OCI-LY1 (cell line): ENCODE data around the gene JPT2.

Experiments
- H2AFZ ChIP-seq: fragments of 200-600 bp; sonication (generic), shearing (Covaris generic); 2 replicates; pipeline ENCODE4 v1.6.0; 2014; ENCODE audit warnings: antibody characterized with exemption, mild to moderate bottlenecking, low read length
- H3F3A ChIP-seq: fragments of 200-600 bp; sonication (generic), shearing (Covaris generic); 2 replicates; pipeline ENCODE4 v1.6.0; 2014; ENCODE audit warnings: mild to moderate bottlenecking, antibody characterized with exemption, low read length, moderate library complexity; ENCODE audit not compliant: insufficient read depth
- H3K27ac ChIP-seq: fragments of 200-600 bp; sonication (generic); 2 replicates; pipeline ENCODE4 v1.5.1; 2014; ENCODE audit warnings: low read length, mixed run types, mild to moderate bottlenecking, low read depth; ENCODE audit not compliant: poor library complexity, severe bottlenecking
- H3K27me3 ChIP-seq: fragments of 200-600 bp; sonication (generic); 2 replicates; pipeline ENCODE4 v1.6.0; 2014; ENCODE audit warnings: antibody characterized with exemption, mild to moderate bottlenecking, low read length, moderate library complexity; ENCODE audit not compliant: insufficient read depth
- H3K36me3 ChIP-seq: fragments of 200-600 bp; sonication (generic); 2 replicates; pipeline ENCODE4 v1.6.1; 2014; ENCODE audit warnings: mild to moderate bottlenecking, antibody characterized with exemption, low read length, moderate library complexity, mixed read lengths; ENCODE audit not compliant: insufficient read depth
- H3K4me1 ChIP-seq: fragments of 200-600 bp; sonication (generic); 2 replicates; pipeline ENCODE4 v1.5.1; 2014; ENCODE audit warnings: mild to moderate bottlenecking, low read length, moderate library complexity; ENCODE audit not compliant: insufficient read depth, severe bottlenecking
- H3K4me2 ChIP-seq: fragments of 200-600 bp; sonication (generic), shearing (Covaris generic); 2 replicates; pipeline ENCODE4 v1.6.1; 2014; ENCODE audit warnings: low read length
- H3K4me3 ChIP-seq: fragments of 200-600 bp; sonication (generic); 2 replicates; pipeline ENCODE4 v1.5.1; 2014; ENCODE audit warnings: low read length, low read depth, mild to moderate bottlenecking, mixed read lengths; ENCODE audit not compliant: poor library complexity, severe bottlenecking
- H3K79me2 ChIP-seq: fragments of 200-600 bp; shearing (Covaris generic); 2 replicates; pipeline ENCODE4 v1.6.1; 2016; ENCODE audit warnings: mixed run types, low read length, mixed read lengths; ENCODE audit not compliant: insufficient read depth
- H3K9ac ChIP-seq: fragments of 200-600 bp; sonication (generic), shearing (Covaris generic); 2 replicates; pipeline ENCODE4 v1.6.1; 2014; ENCODE audit warnings: mild to moderate bottlenecking, low read length, mixed read lengths
- H3K9me2 ChIP-seq: fragments of 200-600 bp; sonication (generic), shearing (Covaris generic); 2 replicates; pipeline ENCODE4 v1.6.1; 2014; ENCODE audit warnings: low read depth, mild to moderate bottlenecking, low read length, mixed read lengths
- H3K9me3 ChIP-seq: fragments of 200-600 bp; shearing (Covaris generic); 2 replicates; pipeline ENCODE4 v1.6.1; 2014; ENCODE audit warnings: low read length, mixed read lengths
- H4K20me1 ChIP-seq: fragments of 200-600 bp; sonication (generic), shearing (Covaris generic); 2 replicates; pipeline ENCODE4 v1.6.0; 2016; ENCODE audit warnings: mild to moderate bottlenecking, low read length; ENCODE audit not compliant: insufficient read depth
- CTCF ChIP-seq: fragments of 200-600 bp; sonication (generic), shearing (Covaris generic); IDR thresholded peaks from 2 replicates; pipeline ENCODE4 v1.5.1; 2017; ENCODE audit warnings: mild to moderate bottlenecking, antibody characterized with exemption, low read length, moderate library complexity, mixed read lengths
- EZH2 ChIP-seq: fragments of 200-600 bp; sonication (generic), shearing (Covaris generic); IDR thresholded peaks from 2 replicates; pipeline ENCODE4 v1.8.0; 2017; ENCODE audit warnings: borderline replicate concordance, mixed run types, mild to moderate bottlenecking, antibody characterized with exemption, low read length, moderate library complexity, mixed read lengths

JPT2 gene

DNA sequence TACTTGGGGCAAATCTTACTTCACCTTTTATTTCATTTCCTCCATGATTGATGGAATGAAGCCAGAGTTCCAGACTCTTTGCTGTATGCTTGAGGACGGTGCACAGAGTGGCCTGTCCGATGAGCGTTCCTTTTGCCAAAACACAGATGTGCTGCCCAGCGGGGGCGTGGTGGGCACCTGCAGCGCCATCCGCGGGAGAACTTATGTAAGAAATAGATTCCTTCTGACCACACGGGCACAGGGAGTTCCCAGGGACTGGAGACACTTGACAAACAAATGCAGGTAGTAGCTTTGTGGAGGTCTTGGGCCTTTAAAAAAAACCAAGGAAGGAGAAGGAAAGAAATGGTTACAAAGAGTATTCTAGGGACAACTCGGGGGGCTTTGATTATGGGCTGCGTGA, 35.3 kb upstream of the JPT2 start:
- Histone ChIP-seq H3K4me2 (no peak overlapping the region), H3K9me2 (no peaks in the 10 kb centered on the region), H3F3A (no peaks in the 10 kb centered on the region), H3K9ac (no peak overlapping the region), H3K27me3 (no peaks in the 10 kb centered on the region), H3K4me3 (no peak overlapping the region), H3K79me2 (no peaks in the 10 kb centered on the region), H3K4me1 (peaks cover 24% of the 10 kb centered on the region), H3K9me3 (no peaks in the 10 kb centered on the region), H3K36me3 (peaks cover 87% of the 10 kb centered on the region), H3K27ac (no peak overlapping the region), H4K20me1 (no peaks in the 10 kb centered on the region), H2AFZ (no peak overlapping the region)
- TF ChIP-seq EZH2 = no peak

GRCh38 chr16:1643521-1643920, 34.6 kb upstream of the JPT2 start:
- Histone ChIP-seq H3K27ac (no peak overlapping the region), H3K4me1 (peaks cover 31% of the 10 kb centered on the region), H3K9me3 (no peaks in the 10 kb centered on the region), H3K4me2 (no peak overlapping the region), H3K4me3 (no peak overlapping the region), H3K9me2 (no peaks in the 10 kb centered on the region), H3K36me3 (peaks cover 80% of the 10 kb centered on the region), H4K20me1 (no peaks in the 10 kb centered on the region), H3F3A (no peaks in the 10 kb centered on the region), H3K27me3 (no peaks in the 10 kb centered on the region), H3K9ac (no peak overlapping the region), H2AFZ (no peak overlapping the region), H3K79me2 (no peaks in the 10 kb centered on the region)
- no peak for TF ChIP-seq EZH2
- no peak for TF ChIP-seq CTCF

DNA sequence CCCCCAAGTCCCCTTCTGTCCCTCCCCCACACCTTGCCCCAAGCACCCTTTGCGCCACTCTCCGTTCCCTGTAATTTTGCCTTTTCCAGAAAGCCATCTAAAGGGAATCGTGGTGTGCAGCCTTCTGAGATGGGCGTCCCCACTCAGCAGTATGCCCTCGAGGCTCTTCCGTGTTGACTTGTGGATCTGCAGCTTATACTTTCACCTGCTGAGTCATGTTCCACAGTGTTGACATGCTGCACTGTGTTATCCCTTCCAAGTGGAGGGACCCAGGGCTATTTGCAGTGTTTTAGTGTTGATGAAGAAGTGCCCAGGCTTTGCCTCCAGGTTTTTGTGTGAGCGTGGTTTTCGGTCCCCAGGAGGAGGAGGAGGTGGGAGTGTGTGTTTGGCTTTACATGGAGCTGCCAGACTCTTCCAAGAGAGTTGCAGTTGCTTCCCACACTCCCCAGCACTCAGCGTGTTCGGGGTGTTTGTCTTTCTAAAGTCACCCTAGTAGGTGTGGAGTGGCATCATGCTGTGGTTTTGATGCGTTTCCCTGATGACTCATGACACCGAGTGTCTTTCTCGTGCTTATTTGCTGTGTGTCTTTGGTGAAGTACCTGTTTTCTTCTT, 32.1 kb upstream of the JPT2 start:
- no peaks in the 10 kb centered on the region for H3F3A ChIP-seq
- H3K36me3 ChIP-seq = peaks cover 71% of the 10 kb centered on the region
- no peak overlapping the region; the same call in 1 of the 2 replicates for H3K9ac ChIP-seq
- peaks cover 39% of the 10 kb centered on the region for H3K4me1 ChIP-seq
- peak overlapping the region; percentile 98 for H3K27ac ChIP-seq
- no peaks in the 10 kb centered on the region for H3K27me3 ChIP-seq
- no peaks in the 10 kb centered on the region for H3K79me2 ChIP-seq
- no peaks in the 10 kb centered on the region for H3K9me3 ChIP-seq
- no peaks in the 10 kb centered on the region for H4K20me1 ChIP-seq
- TF ChIP-seq CTCF = no peak
- no peak for TF ChIP-seq EZH2
- H3K4me3 ChIP-seq = no peak overlapping the region
- H3K9me2 ChIP-seq = no peaks in the 10 kb centered on the region
- no peak overlapping the region for H2AFZ ChIP-seq
- H3K4me2 ChIP-seq = peak overlapping the region; percentile 4; the same call in 1 of the 2 replicates

- Histone ChIP-seq H3K79me2 (no peaks in the 10 kb centered on the region), H4K20me1 (no peaks in the 10 kb centered on the region), H2AFZ (no peak overlapping the region), H3K9me2 (no peaks in the 10 kb centered on the region), H3K4me3 (peak overlapping the region; percentile 18), H3K9ac (peak overlapping the region; percentile 64), H3K27ac (peak overlapping the region; percentile 98), H3K36me3 (peaks cover 69% of the 10 kb centered on the region), H3K4me2 (peak overlapping the region; percentile 53), H3F3A (no peaks in the 10 kb centered on the region), H3K27me3 (no peaks in the 10 kb centered on the region), H3K4me1 (peaks cover 39% of the 10 kb centered on the region), H3K9me3 (no peaks in the 10 kb centered on the region)
- TF ChIP-seq CTCF (no peak), EZH2 (no peak)
Measured at GRCh38 chr16:1647856-1648255, 30.2 kb upstream of the JPT2 start.
